IMR-90 (cell line): ENCODE results near the gene HASPIN. TPM values are rescaled to one million over a fixed set of nuclear protein-coding genes. Genes with fewer than 3 reads are reported as not detected.
"Not testable (repeated sequence)": the region's sequence is repeated elsewhere in the genome, so short reads cannot be mapped to it uniquely, and the experiment has no call there.

Experiments used
- ATAC-seq: fragments of 200-7000 bp; cut with Tn5 transposase; 2 replicates; pipeline ENCODE4 v1.9.1; 2020; ENCODE audit warnings: low read depth, mild to moderate bottlenecking, moderate library complexity
- BruUV-seq: library from RNA; stranded (reverse); fragments of 400-500 nt; replicated peaks from 2 replicates; lab custom pipeline; 2021; lab: Mats Ljungman, UMichigan
- CTCF ChIA-PET: fragments of 300-600 bp; formaldehyde crosslinking; extraction: SDS; loops from one replicate; lab custom pipeline; 2021; ENCODE audit warnings: antibody characterized with exemption; lab: Yijun Ruan, JAX
- POLR2A ChIA-PET: fragments of 300-600 bp; sonication (Branson Sonifier 250); formaldehyde crosslinking; loops from one replicate; lab custom pipeline; 2022; ENCODE audit warnings: antibody characterized with exemption; ENCODE audit not compliant: unreplicated experiment; lab: Charles Lee
- DNase-seq: peaks from one replicate; pipeline ENCODE4 v3.0.0; 2013
- H2AFZ ChIP-seq: replicated peaks from 2 replicates; pipeline ENCODE3; 2013; ENCODE audit warnings: low read length, mild to moderate bottlenecking; ENCODE audit not compliant: poor library complexity
- H2AK5ac ChIP-seq: 2 replicates; pipeline ENCODE4 v1.6.1; 2013; ENCODE audit warnings: low read depth, low read length, inconsistent platforms
- H2AK9ac ChIP-seq: replicated peaks from 2 replicates; pipeline ENCODE3; 2013; ENCODE audit warnings: mild to moderate bottlenecking, low read depth, low read length, moderate library complexity; ENCODE audit not compliant: poor library complexity
- H2BK120ac ChIP-seq: 2 replicates; pipeline ENCODE4 v1.6.1; 2013; ENCODE audit warnings: low read depth, low read length, inconsistent platforms
- H2BK15ac ChIP-seq: 3 replicates; pipeline ENCODE4 v1.6.1; 2013; ENCODE audit warnings: low read depth, low read length, inconsistent platforms
- H2BK20ac ChIP-seq: 2 replicates; pipeline ENCODE4 v1.6.1; 2013; ENCODE audit warnings: low read depth, mild to moderate bottlenecking, inconsistent platforms, low read length, moderate library complexity
- H2BK5ac ChIP-seq: 2 replicates; pipeline ENCODE4 v1.6.1; 2013; ENCODE audit warnings: mild to moderate bottlenecking, low read depth, low read length, inconsistent platforms; ENCODE audit not compliant: poor library complexity, severe bottlenecking
- H3K14ac ChIP-seq: replicated peaks from 2 replicates; pipeline ENCODE4 v1.6.1; 2013; ENCODE audit warnings: low read depth, low read length, inconsistent platforms
- H3K18ac ChIP-seq: 2 replicates; pipeline ENCODE4 v1.6.1; 2013; ENCODE audit warnings: low read depth, low read length, control low read depth
- H3K23ac ChIP-seq: 2 replicates; pipeline ENCODE4 v1.6.1; 2013; ENCODE audit warnings: low read depth, low read length, inconsistent platforms
- H3K27ac ChIP-seq: 2 replicates; pipeline ENCODE4 v1.5.1; 2013; ENCODE audit warnings: mild to moderate bottlenecking, control low read depth, low read length; ENCODE audit not compliant: insufficient read depth
- H3K27me3 ChIP-seq: 2 replicates; pipeline ENCODE4 v1.6.1; 2013; ENCODE audit warnings: low read length; ENCODE audit not compliant: control insufficient read depth, insufficient read depth
- H3K36me3 ChIP-seq: 2 replicates; pipeline ENCODE4 v1.6.1; 2013; ENCODE audit warnings: low read length, mixed read lengths; ENCODE audit not compliant: control insufficient read depth, insufficient read depth
- H3K4ac ChIP-seq: 2 replicates; pipeline ENCODE4 v1.6.1; 2013; ENCODE audit warnings: low read depth, low read length, inconsistent platforms
- H3K4me1 ChIP-seq: 2 replicates; pipeline ENCODE4 v1.6.1; 2013; ENCODE audit warnings: low read length, mixed read lengths; ENCODE audit not compliant: control insufficient read depth, insufficient read depth
- H3K4me2 ChIP-seq: 2 replicates; pipeline ENCODE4 v1.6.1; 2013; ENCODE audit warnings: low read depth, mild to moderate bottlenecking, control low read depth, low read length, moderate library complexity
- H3K4me3 ChIP-seq: 2 replicates; pipeline ENCODE4 v1.5.1; 2013; ENCODE audit warnings: low read depth, mild to moderate bottlenecking, control low read depth, low read length, moderate library complexity; ENCODE audit not compliant: insufficient read depth
- H3K56ac ChIP-seq: 2 replicates; pipeline ENCODE4 v1.6.1; 2013; ENCODE audit warnings: low read length, inconsistent platforms; ENCODE audit not compliant: insufficient read depth; ENCODE audit errors: extremely low read depth
- H3K79me1 ChIP-seq, 2 experiments: 2 replicates each; pipeline ENCODE4 v1.6.1; 2013; ENCODE audit warnings: low read length in 2 of 2, inconsistent platforms in 1 of 2, low read depth in 1 of 2
- H3K9ac ChIP-seq: 2 replicates; pipeline ENCODE4 v1.6.1; 2013; ENCODE audit warnings: low read depth, low read length, control low read depth
- H3K9me1 ChIP-seq: 2 replicates; pipeline ENCODE4 v1.6.1; 2013; ENCODE audit warnings: low read length, inconsistent platforms; ENCODE audit not compliant: insufficient read depth
- H3K9me3 ChIP-seq: 2 replicates; pipeline ENCODE4 v1.6.1; 2013; ENCODE audit warnings: low read length; ENCODE audit not compliant: control insufficient read depth, insufficient read depth
- H4K20me1 ChIP-seq: 2 replicates; pipeline ENCODE4 v1.6.1; 2013; ENCODE audit warnings: low read length, inconsistent platforms; ENCODE audit not compliant: insufficient read depth
- H4K5ac ChIP-seq: 2 replicates; pipeline ENCODE4 v1.6.1; 2013; ENCODE audit warnings: mild to moderate bottlenecking, low read depth, low read length, control low read depth
- H4K8ac ChIP-seq, 2 experiments: 2 replicates each; pipeline ENCODE4 v1.6.1; 2013; ENCODE audit warnings: low read depth in 2 of 2, low read length in 2 of 2, control low read depth in 1 of 2, inconsistent platforms in 1 of 2
- H4K91ac ChIP-seq: 2 replicates; pipeline ENCODE4 v1.6.1; 2013; ENCODE audit warnings: low read depth, low read length, inconsistent platforms; ENCODE audit not compliant: insufficient read depth
- MAZ ChIP-seq: IDR thresholded peaks from 2 replicates; pipeline ENCODE4 v1.6.1; 2012; ENCODE audit warnings: low read depth, mild to moderate bottlenecking, low read length, improper control_type of control experiment, moderate library complexity, borderline replicate concordance
- MXI1 ChIP-seq: IDR thresholded peaks from 2 replicates; pipeline ENCODE4 v1.6.1; 2012; ENCODE audit warnings: low read depth, mild to moderate bottlenecking, low read length, moderate library complexity, borderline replicate concordance
- POLR2A ChIP-seq: IDR thresholded peaks from 2 replicates; pipeline ENCODE4 v1.6.1; 2012; ENCODE audit warnings: mild to moderate bottlenecking, low read depth, low read length
- WGBS, 2 experiments: methylation state at CpG; one replicate each; pipeline versions ENCODE4 v1.1.5 to v1.1.7; 2013; ENCODE audit warnings: missing lambda C conversion rate in 2 of 2; ENCODE audit not compliant: insufficient read length in 1 of 2; ENCODE audit errors: extremely low coverage in 2 of 2; 5-methylcytosine and 5-hydroxymethylcytosine counted together
- dilution Hi-C: fragments of 300-500 bp; cut with HindIII; formaldehyde crosslinking; loops from one replicate; pipeline ENCODE4 v1.14.3; 2018; ENCODE audit warnings: low sequenced_read_pairs; ENCODE audit not compliant: unreplicated experiment
- in situ Hi-C: fragments of 300-500 bp; cut with MboI; formaldehyde crosslinking; loops from 3 replicates; pipeline ENCODE4 v1.14.3; 2019; ENCODE audit warnings: low sequenced_read_pairs, inconsistent platforms, mixed read lengths
- intact Hi-C: fragments of 100-400 bp; cut with micrococcal nuclease; formaldehyde crosslinking; loops from 2 replicates; pipeline ENCODE4 v1.10.0; 2022
- polyA plus RNA-seq, 3 experiments: library from polyadenylated mRNA; depleted of rRNA; stranded (reverse); fragments of >200 nt; gene quantifications; 2 replicates each; pipeline ENCODE4 v1.2.3, GENCODE V29; 2012; ENCODE audit warnings: low replicate concordance in 1 of 3
- total RNA-seq: library from RNA; depleted of rRNA; stranded (reverse); fragments of >200 nt; gene quantifications from 2 replicates; pipeline ENCODE4 v1.2.3, GENCODE V29; 2012
- TF ChIP-seq, protein P1 (sequence below): fragments of 150-350 bp; IDR thresholded peaks from 2 replicates; pipeline ENCODE4 v1.6.1; 2016; ENCODE audit warnings: low read depth, mild to moderate bottlenecking, low read length, moderate library complexity, borderline replicate concordance

The HASPIN gene
- total and polyA plus RNA-seq, 2 of the 4 experiments (the other 2 are of a cell fraction): 2.2 to 4.3 TPM

DNA sequence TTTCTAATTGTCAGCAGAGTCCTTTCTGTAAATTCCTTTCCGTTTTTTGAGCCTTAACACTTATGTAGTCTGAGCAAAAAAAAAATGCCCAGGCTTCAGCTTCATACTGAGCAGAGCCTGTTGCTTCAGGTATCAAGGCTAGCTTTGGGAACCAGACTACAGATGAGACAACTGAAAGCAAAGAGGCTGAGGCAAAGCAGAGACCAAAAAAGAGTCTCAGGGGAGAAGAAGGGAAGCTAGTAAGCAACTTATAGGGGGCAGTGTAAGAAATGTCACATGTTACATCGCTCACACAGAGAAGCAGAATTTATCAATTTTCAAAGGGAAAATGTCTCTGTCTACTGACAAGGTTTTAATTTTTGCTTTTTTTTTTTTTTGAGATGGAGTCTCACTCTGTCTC lies 3.3 kb downstream of the HASPIN start:
- H3K27me3 ChIP-seq: no peaks in the 10 kb centered on the region
- H4K5ac ChIP-seq: no peak overlapping the region
- no peak overlapping the region for H3K4me2 ChIP-seq
- dilution Hi-C loops (no loop called here), intact Hi-C loops (no loop called here), in situ Hi-C loops (loop anchor here (25.0 kb wide), 1 partner anchor 285 kb away; no protein-coding TSS in a partner anchor)
- H3K9me3 ChIP-seq: no peaks in the 10 kb centered on the region
- H2AK5ac ChIP-seq: no peak overlapping the region
- no peak overlapping the region for H2AFZ ChIP-seq
- 0 out of 2 replicates have a peak overlapping the region, but pooled peaks have one; percentile 44 for H3K23ac ChIP-seq
- H3K9ac ChIP-seq: no peak overlapping the region
- H3K79me1 ChIP-seq: peaks cover 20 to 53% of the 10 kb centered on the region in 2 experiments
- BruUV-seq: no TSS peak
- no peak overlapping the region for H4K91ac ChIP-seq
- ATAC-seq: no peak
- H2AK9ac ChIP-seq: no peak overlapping the region
- H2BK5ac ChIP-seq: no peak overlapping the region
- H2BK15ac ChIP-seq: no peak overlapping the region
- ChIA-PET POLR2A (no interaction called here), CTCF (no interaction called here)
- no peaks in the 10 kb centered on the region for H4K20me1 ChIP-seq
- no peak for TF ChIP-seq POLR2A
- no peak for TF ChIP-seq MXI1
- TF ChIP-seq MAZ: no peak
- TF ChIP-seq, protein P1, sequence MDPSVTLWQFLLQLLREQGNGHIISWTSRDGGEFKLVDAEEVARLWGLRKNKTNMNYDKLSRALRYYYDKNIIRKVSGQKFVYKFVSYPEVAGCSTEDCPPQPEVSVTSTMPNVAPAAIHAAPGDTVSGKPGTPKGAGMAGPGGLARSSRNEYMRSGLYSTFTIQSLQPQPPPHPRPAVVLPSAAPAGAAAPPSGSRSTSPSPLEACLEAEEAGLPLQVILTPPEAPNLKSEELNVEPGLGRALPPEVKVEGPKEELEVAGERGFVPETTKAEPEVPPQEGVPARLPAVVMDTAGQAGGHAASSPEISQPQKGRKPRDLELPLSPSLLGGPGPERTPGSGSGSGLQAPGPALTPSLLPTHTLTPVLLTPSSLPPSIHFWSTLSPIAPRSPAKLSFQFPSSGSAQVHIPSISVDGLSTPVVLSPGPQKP: no peak
- no peak overlapping the region for H3K18ac ChIP-seq
- H3K56ac ChIP-seq: no peak overlapping the region
- H3K4me3 ChIP-seq: no peak overlapping the region
- H3K27ac ChIP-seq: no peak overlapping the region
- H3K4ac ChIP-seq: no peak overlapping the region
- no peak overlapping the region for H2BK20ac ChIP-seq
- no peak for DNase-seq
- no peaks in the 10 kb centered on the region; the same call in 1 of the 2 replicates for H3K36me3 ChIP-seq
- H2BK120ac ChIP-seq: no peak overlapping the region
- H4K8ac ChIP-seq: no peak overlapping the region
- WGBS, 2 experiments: no CpG with 5 or more reads among the region's 2 CpGs
- H3K14ac ChIP-seq: no peak overlapping the region
- peaks cover 19% of the 10 kb centered on the region for H3K4me1 ChIP-seq
- H3K9me1 ChIP-seq: peaks cover 8% of the 10 kb centered on the region

DNA sequence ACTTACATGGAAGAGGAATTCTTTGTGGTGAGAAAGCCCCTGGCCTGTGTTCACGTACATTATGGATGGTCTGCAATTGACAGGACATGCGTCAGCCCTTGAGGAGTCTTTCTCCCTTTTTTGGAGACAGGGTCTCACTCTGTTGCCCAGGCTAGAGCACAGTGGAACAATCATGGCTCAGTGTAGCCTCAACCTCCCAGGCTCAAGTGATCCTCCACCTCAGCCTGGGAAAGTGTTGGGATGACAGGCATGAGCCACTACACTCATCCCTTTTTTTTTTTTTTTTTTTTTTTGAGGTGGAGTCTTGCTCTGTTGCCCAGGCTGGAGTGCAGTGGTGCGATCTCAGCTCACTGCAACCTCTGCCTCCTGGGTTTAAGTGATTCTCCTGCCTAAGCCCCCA lies 4.4 kb downstream of the HASPIN start:
- H3K4me3 ChIP-seq, H2BK120ac ChIP-seq, H2BK20ac ChIP-seq, H3K18ac ChIP-seq, H3K27ac ChIP-seq, H4K5ac ChIP-seq, H3K14ac ChIP-seq, H4K20me1 ChIP-seq, H3K36me3 ChIP-seq, H3K9me3 ChIP-seq, H2AK9ac ChIP-seq, H3K23ac ChIP-seq, H3K4me2 ChIP-seq, H3K4ac ChIP-seq, H4K91ac ChIP-seq, dilution Hi-C loops, H2BK15ac ChIP-seq, POLR2A ChIA-PET, H3K9ac ChIP-seq, H2AFZ ChIP-seq, H3K27me3 ChIP-seq, H2AK5ac ChIP-seq, intact Hi-C loops, ATAC-seq, BruUV-seq, H4K8ac ChIP-seq, H2BK5ac ChIP-seq, H3K56ac ChIP-seq, H3K9me1 ChIP-seq, DNase-seq: not testable (repeated sequence)
- no CpG with 5 or more reads among the region's 3 CpGs for WGBS, 2 experiments
- CTCF ChIA-PET: interaction anchor here (0.7 kb wide), 1 partner anchor 1085 kb away, joined by 3 read pairs; no protein-coding TSS in a partner anchor
- peaks cover 19% of the 10 kb centered on the region for H3K4me1 ChIP-seq
- in situ Hi-C loops: loop anchor here (25.0 kb wide), 1 partner anchor 284 kb away; no protein-coding TSS in a partner anchor
- peaks cover 17 to 44% of the 10 kb centered on the region in 2 experiments for H3K79me1 ChIP-seq
